Measurements from ENCODE around the gene ENO1. TPM values are rescaled to one million over a fixed set of nuclear protein-coding genes. Genes with fewer than 3 reads are reported as not detected.

Gene ENO1
- total RNA-seq, 1 experiment from 2014 or later = 2,334 TPM

GRCh38 chr1:8816264-8816663 lies 62.2 kb downstream of the ENO1 start:
- peak overlapping the region; percentile 93 for H3K4me2 ChIP-seq (ENCODE audit: low read length)
- peak overlapping the region; percentile 82; the same call in 1 of the 2 replicates for H3K27ac ChIP-seq (ENCODE audit: low read depth, low read length)
- H4K20me1 ChIP-seq (ENCODE audit: insufficient read depth) = no peaks in the 10 kb centered on the region
- POLR2A ChIA-PET = no interaction called here
- intact Hi-C loops (cut with micrococcal nuclease) = no loop called here
- DNase-seq (ENCODE audit: low read depth, low spot score) = no peak
- peak overlapping the region; percentile 91 for H3K9ac ChIP-seq (ENCODE audit: low read length)
- BruUV-seq (replicated peaks) = no TSS peak
- CTCF ChIA-PET = interaction anchor here (1.9 kb wide), 1 partner anchor 33 kb away, joined by 14 read pairs; no protein-coding TSS in a partner anchor
- RAD21 ChIA-PET (ENCODE audit: low non-redundant PET in 1 of 2, low total read pairs in 2 of 2, uncharacterized antibody in 2 of 2, unreplicated experiment in 2 of 2) = interaction anchor here in 1 of 2 experiments (1.8 kb wide), 1 partner anchor 33 kb away, joined by 8 read pairs; no protein-coding TSS in a partner anchor
- H2AFZ ChIP-seq (ENCODE audit: low read depth, low read length, poor library complexity, severe bottlenecking) = no peak overlapping the region
- H3K9me2 ChIP-seq (ENCODE audit: insufficient read depth) = no peaks in the 10 kb centered on the region
- peaks cover 57% of the 10 kb centered on the region for H3K79me2 ChIP-seq (ENCODE audit: insufficient read depth, low read length)
- H3K36me3 ChIP-seq (ENCODE audit: control insufficient read depth in 1 of 2, insufficient read depth in 2 of 2, low read length in 2 of 2) = no peaks in the 10 kb centered on the region
- H3K9me3 ChIP-seq (ENCODE audit: control insufficient read depth in 1 of 2, insufficient read depth in 1 of 2, low read depth in 1 of 2, low read length in 2 of 2) = no peaks in the 10 kb centered on the region
- H3K4me3 ChIP-seq (replicated peaks in 1 of 2; ENCODE audit: low read depth in 1 of 2, low read length in 2 of 2) = peak overlapping the region; percentile 83 to 84
- no peaks in the 10 kb centered on the region for H3K27me3 ChIP-seq (ENCODE audit: insufficient read depth, low read length)
- no peak for ATAC-seq
- peaks cover 11 to 33% of the 10 kb centered on the region in 2 experiments; a peak in 3 of 4 replicates for H3K4me1 ChIP-seq (ENCODE audit: control insufficient read depth in 1 of 2, insufficient read depth in 2 of 2, low read length in 2 of 2)
- no peak for TF ChIP-seq EZH2 (IDR thresholded peaks at IDR 0.05)
- no peak for TF ChIP-seq ZNF274 (IDR thresholded peaks at IDR 0.05; ENCODE audit: low read depth, low read length)
- TF ChIP-seq ZFX (IDR thresholded peaks at IDR 0.05) = no peak
- TF ChIP-seq CEBPB (IDR thresholded peaks at IDR 0.05; ENCODE audit: low read depth) = no peak
- TF ChIP-seq CBX3 (IDR thresholded peaks at IDR 0.05; ENCODE audit: low read depth) = no peak
- no peak for TF ChIP-seq TCF7L2 (IDR thresholded peaks at IDR 0.05; ENCODE audit: borderline replicate concordance, extremely low read depth, insufficient read depth, insufficient read length)
- TF ChIP-seq SP1 (IDR thresholded peaks at IDR 0.05; ENCODE audit: low read depth) = no peak
- TF ChIP-seq ATF3 (IDR thresholded peaks at IDR 0.05) = no peak
- no peak for TF ChIP-seq CTCF (IDR thresholded peaks at IDR 0.05 in 2 of 3, conservative IDR thresholded peaks at IDR 0.05 in 1 of 3; ENCODE audit: borderline replicate concordance in 1 of 3, insufficient read depth in 1 of 3, low read depth in 2 of 3, low read length in 2 of 3)
- no peak; the same call in 1 of the 2 replicates for TF ChIP-seq MAX (IDR thresholded peaks at IDR 0.05)
- no peak for TF ChIP-seq REST (IDR thresholded peaks at IDR 0.05; ENCODE audit: low read depth)
- no peak for TF ChIP-seq EZH2phosphoT487 (IDR thresholded peaks at IDR 0.05; ENCODE audit: borderline replicate concordance)
- TF ChIP-seq YY1 (IDR thresholded peaks at IDR 0.05; ENCODE audit: extremely low read depth, insufficient replicate concordance, low read depth, low read length) = no peak

All from HCT116 (cell line).